Activated gamma-delta T cell treated with Interleukin-2 at 50 U/mL for 16 hours (primary cell): ENCODE results near the gene CEND1.

Experiments
- DNase-seq: peaks from one replicate; pipeline ENCODE4 v3.0.0-alpha.2; 2020

CEND1 gene

GRCh38 chr11:777288-778255 lies 12.3 kb downstream of the CEND1 start, which contains the start of gene GATD1:
GATD1 (minus strand) TSS chr11:777487; CDS start chr11:777462, 25 bp downstream.
- DNase-seq: peak; percentile 94

GRCh38 chr11:776561-777287 lies 13.2 kb downstream of the CEND1 start:
- peak; percentile 22 for DNase-seq

DNA sequence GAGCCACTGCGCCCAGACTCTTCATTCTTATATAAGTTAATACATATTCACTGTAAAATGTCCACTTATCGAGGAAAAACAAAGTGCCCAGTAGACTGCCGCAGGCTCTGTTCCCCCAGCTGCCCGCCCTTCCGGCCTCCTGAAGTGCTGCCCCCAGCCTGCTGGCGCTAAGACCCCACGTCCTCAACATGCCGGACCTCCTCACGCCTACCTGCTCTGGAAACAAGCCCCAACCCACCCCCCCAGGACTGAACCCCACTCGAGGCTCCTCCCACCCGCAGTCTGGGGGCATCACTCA lies 13.7 kb downstream of the CEND1 start:
- no peak for DNase-seq

DNA sequence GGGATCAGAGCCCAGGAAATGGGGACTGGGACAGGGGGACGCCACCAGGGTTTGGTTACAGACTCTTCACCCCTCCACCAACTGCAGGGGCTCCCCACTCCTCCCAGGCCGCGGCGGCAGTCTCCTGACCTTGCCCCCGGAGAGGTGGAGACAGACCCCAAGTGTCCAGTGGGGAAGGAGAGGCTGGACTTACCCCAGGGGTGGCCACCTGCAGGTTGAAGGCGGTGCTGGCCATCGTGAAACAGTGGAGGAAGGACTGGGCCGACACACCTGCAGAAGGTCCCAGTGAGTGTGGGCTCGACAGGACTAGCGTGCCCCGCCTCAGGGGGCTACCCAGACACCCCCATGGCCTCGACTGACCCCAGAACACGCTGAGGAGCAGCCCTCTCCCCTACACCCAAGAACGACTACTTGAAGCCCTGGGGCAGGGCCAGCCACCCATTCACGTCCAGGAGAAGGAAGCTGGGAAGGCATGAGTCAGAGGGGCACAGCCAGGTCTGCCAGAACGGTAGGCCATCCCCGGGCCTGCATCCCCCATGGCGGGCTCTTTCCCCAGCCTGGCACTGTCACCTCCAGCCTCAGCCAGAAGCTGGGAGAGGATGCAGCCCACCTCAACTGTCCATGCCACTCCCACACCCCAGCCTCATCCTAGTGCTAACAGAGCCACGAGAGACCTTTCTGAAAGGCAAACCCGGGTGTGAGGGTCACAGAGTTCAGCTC lies 14.9 kb downstream of the CEND1 start:
- no peak for DNase-seq

DNA sequence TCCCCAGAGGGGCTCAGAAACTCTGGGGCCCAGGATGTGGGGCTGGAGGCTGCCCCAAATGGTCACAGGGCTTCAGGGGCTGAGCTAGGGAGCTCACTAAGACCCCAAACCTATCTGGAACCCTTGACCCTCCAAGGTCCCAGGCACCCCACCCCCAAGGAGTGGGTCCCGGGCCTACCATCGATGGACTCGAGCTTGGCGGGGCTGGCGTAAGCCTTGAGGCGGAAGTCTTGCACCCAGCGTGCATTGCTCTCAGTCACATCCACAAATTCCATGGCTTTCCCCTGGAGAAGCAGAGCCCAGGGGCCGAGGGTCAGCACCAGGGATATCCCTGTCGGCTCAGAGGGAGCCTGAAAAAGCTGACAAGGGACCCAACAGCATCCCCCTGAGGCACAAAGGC lies 16.1 kb downstream of the CEND1 start:
- DNase-seq: no peak

- DNase-seq: no peak
These were observed 16.5 kb downstream of the CEND1 start for GRCh38 chr11:773425-773824.

DNA sequence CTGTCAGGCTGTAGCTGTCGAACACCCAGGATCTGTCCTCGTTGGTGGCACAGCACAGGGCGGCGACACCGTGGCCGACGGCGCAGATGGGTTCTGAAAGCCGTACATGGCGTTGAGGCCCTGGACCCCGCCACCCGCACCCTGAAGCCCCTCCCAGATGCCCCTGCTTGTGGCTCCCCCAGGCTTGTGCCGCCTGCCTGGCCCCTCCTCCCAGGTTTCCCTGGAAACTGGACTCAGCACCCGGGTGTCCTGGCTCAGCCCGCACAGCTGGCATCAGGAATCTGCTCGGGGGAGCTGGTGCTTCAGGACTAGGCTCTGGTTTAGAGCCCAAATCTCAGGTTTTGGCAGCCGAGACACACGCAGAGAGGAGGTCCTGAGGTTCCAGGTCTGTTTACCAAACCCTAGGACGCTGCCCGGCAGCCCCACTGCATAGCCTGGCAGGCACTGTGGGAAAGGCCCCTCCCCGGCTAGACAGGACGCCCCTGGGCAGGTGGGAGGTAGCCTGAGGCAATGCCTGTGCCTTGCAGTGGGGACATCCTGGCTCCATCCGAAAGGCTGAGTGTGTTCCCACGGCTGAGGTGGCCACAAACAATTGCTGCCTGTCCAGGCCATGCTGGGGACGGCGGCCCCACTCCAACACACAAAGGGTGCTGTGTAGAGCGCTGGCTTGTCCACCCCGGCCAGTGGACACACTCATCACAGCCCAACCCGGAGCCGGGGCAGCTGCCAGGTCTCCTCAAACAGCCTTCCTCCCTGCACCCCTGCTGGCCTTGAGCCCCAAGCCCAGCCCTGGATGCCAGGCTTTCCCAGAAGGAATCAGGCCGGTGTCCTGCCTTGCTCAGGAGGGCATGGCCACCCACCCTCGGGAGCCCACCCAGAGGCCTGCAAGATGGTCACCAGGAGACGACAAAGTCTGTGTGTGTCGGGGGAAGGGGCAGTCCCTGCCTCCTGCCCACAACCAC lies 17.2 kb downstream of the CEND1 start:
- no peak for DNase-seq

DNA sequence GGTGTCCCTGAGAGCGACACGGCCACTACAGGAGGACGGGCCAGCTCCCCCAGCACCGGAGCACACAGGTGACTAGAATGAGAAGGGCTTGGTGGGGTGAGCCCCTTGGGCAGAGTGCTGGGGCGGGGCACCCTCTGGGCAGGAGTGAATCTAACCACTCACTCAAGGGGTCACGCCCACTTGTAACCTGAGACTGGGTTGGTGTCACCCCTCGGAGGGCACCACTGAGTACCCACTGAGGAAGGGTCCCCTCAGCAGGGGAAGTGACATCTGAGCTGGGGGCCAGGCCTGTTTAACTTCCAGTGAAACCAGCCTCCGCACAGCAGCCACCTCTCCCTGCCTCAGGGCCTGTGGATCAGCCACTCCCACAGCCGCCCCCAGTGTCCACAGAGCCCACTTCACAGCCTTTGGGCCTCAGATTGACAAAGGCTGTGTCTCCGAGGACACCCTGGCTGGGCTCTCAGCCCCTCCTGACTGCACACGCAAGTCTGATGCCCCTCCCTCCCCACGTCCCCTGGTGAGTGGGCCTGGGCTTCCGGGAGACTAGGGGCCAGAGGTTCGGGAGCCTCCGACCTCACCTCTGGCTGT lies 18.2 kb downstream of the CEND1 start:
- DNase-seq: no peak

GRCh38 chr11:770642-771616 lies 19.0 kb downstream of the CEND1 start:
- no peak for DNase-seq

- DNase-seq: no peak
These were observed 19.8 kb downstream of the CEND1 start for GRCh38 chr11:769887-770641.

DNA sequence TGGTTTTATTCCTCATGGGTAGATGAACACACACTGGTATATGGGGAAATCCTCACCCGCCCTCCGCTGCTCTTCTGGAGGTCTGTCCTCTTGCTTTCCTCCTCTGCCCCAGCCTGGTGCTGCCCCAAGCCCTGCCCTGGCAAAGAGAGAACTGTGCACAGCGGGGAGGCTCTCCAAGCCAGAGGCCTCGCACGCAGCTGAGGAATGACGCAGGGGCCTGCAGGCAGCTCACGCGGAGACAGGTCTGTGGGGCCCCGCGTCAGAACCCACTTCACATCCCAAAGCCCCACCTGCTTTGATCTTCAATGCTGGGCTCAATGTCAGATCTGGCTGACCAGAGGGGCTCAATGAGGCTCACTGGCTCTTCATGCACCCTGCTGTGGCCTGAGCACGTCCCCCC lies 22.7 kb downstream of the CEND1 start:
- no peak for DNase-seq

DNA sequence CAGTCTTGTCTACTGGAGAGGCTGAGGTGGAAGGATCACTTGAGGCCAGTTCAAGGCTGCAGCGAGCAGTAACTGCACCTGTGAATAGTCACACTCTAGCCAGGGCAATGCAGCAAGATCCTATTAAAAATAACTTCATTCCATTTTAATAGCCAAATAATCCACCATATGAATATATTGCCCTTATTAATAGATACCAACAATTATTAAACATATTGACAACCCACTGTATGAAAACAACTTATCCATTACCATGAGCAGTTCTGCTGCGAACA lies 23.0 kb downstream of the CEND1 start:
- no peak for DNase-seq

DNA sequence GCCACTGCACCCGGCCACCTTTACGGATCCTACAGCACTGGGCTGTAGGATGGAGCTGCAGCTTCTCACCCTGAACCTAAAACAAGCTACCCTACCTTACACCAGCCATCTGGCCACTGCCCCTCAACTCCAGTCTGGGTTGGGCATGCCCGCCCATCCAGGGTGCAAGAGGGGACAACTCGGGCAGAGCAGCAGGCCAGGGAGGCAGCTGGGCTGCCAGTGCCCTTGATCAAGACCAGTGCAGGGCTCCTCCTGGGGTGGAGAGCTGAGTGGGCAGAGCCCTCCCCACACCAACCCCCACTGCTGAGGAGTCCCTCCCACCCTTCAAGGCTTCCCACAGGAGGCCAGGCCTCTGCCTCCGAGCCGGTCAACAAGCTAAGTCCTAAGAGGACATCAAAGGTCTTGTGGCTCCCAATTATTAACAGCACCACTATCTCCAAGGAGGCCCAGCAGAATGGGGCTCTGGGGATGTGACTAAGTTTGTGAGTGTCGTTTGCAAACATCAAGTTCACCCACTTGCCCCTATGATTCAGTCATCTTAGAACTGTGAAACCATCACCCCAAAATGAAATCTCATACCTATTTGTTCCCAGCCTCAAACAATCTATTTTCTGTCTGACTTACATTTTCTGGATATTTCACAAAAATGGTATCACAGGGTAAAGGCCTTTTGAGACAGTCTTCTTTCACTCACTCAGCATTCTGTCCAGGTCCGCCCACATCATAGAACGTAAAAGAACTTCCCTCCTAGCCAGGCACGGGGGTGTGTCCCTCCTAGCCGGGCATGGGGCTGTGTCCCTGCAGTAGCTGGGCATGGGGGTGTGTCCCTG lies 23.6 kb downstream of the CEND1 start:
- no peak for DNase-seq

DNA sequence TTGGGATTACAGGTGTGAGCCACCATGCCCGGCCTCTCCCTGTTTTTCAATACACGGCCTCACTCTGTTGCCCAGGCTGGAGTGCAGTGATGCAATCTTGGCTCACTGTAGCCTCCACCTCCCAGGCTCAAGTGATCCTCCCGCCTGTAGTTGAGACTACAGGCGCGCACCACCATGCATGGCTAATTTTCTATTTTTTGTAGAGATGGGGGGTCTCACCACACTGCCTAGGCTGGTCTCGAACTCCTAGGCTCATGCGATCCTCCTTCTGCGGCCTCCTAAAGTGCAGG lies 24.1 kb downstream of the CEND1 start:
- DNase-seq: no peak

- DNase-seq: peak; percentile 66
These were observed 24.7 kb downstream of the CEND1 start for GRCh38 chr11:765025-765801.

GRCh38 chr11:764322-765024 lies 25.4 kb downstream of the CEND1 start:
- no peak for DNase-seq

DNA sequence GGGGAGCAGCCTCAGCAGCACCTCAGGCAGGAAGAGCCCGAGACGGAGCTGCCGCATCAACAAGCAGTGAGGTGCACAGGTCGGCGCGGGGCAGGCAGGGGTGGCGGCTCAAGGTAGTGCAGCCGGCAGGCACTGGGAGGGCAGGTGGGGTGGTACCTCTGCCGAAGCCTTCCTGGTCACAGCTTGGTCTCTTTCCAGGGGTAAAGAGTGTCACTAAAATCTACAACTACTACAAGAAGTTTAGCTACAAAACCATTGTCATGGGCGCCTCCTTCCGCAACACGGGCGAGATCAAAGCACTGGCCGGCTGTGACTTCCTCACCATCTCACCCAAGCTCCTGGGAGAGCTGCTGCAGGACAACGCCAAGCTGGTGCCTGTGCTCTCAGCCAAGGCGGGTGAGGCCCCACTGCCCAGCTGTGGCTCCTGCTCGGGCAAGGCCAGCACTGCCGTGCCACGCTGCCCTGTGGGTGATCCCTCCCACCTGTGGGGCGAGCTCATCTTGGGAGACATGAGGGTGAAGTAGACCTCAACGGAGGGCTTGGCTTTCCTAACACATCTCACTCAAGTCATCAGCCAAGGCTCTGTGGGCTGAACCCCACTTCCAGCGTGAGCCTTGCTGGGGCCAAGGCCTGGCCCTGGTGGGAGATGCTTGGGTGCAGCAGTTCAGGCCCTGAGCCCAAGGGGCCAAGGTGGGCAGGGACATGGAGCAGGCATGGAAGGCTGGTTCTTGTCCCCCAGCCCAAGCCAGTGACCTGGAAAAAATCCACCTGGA lies 26.2 kb downstream of the CEND1 start:
- no peak for DNase-seq
